WTC11 (cell line): ENCODE measurements around the gene PNMA8C. TPM values are rescaled to one million over a fixed set of nuclear protein-coding genes. Genes with fewer than 3 reads are reported as not detected.
A peak's percentile ranks its signal among the peaks of the same experiment; 100 is the strongest.

ENCODE experiments used
- ATAC-seq: fragments of 200-7000 bp; cut with Tn5 transposase; 2 replicates; pipeline ENCODE4 v1.10.0; 2021; ENCODE audit warnings: mild to moderate bottlenecking, moderate library complexity
- Bru-seq: library from RNA; stranded (reverse); fragments of 400-500 nt; gene quantifications from one replicate; lab custom pipeline; 2021; lab: Mats Ljungman, UMichigan
- CTCF ChIA-PET: fragments of 300-600 bp; sonication (Branson Sonifier 250); formaldehyde crosslinking; loops from one replicate; lab custom pipeline; 2021; ENCODE audit warnings: antibody characterized with exemption; lab: Charles Lee
- POLR2A ChIA-PET: fragments of 350-600 bp; sonication (Branson Sonifier 250); formaldehyde crosslinking; loops from one replicate; lab custom pipeline; 2021; ENCODE audit warnings: antibody characterized with exemption; lab: Charles Lee
- DNase-seq: peaks from one replicate; pipeline ENCODE4 v3.0.0; 2021; ENCODE audit warnings: low spot score
- H3K27ac Mint-ChIP-seq: 2 replicates; pipeline ENCODE4 v1.8.0; 2021; ENCODE audit warnings: mixed read lengths
- H3K27me3 Mint-ChIP-seq: 2 replicates; pipeline ENCODE4 v1.8.0; 2021; ENCODE audit warnings: low read depth, mild to moderate bottlenecking, moderate library complexity, mixed read lengths
- H3K36me3 Mint-ChIP-seq: 2 replicates; pipeline ENCODE4 v1.8.0; 2021; ENCODE audit warnings: mixed read lengths
- H3K4me1 Mint-ChIP-seq: 2 replicates; pipeline ENCODE4 v1.8.0; 2022; ENCODE audit warnings: mixed read lengths
- H3K4me3 Mint-ChIP-seq: 2 replicates; pipeline ENCODE4 v1.8.0; 2021; ENCODE audit warnings: mild to moderate bottlenecking, moderate library complexity, mixed read lengths
- H3K9me3 Mint-ChIP-seq: 2 replicates; pipeline ENCODE4 v1.8.0; 2021; ENCODE audit warnings: mixed read lengths
- CREM ChIP-seq: sonication (generic); formaldehyde crosslinking; IDR thresholded peaks from 2 replicates; pipeline ENCODE4 v1.8.1; 2022; ENCODE audit warnings: mild to moderate bottlenecking, missing genetic modification reagents, moderate library complexity
- EMX1 ChIP-seq: fragments of 250-450 bp; sonication (Bioruptor Pico); IDR thresholded peaks from 2 replicates; pipeline ENCODE4 v1.8.0; 2021; ENCODE audit warnings: mild to moderate bottlenecking
- HMGA2 ChIP-seq: fragments of 250-450 bp; sonication (Bioruptor Pico); IDR thresholded peaks from 2 replicates; pipeline ENCODE4 v1.4.0; 2021; ENCODE audit warnings: mild to moderate bottlenecking, moderate library complexity
- JUN ChIP-seq: sonication (generic); formaldehyde crosslinking; IDR thresholded peaks from 2 replicates; pipeline ENCODE4 v1.8.0; 2023; ENCODE audit warnings: mild to moderate bottlenecking, missing genetic modification reagents
- MXD4 ChIP-seq: fragments of 250-450 bp; sonication (Bioruptor Pico); IDR thresholded peaks from 2 replicates; pipeline ENCODE4 v1.8.0; 2021; ENCODE audit warnings: mild to moderate bottlenecking, moderate library complexity, borderline replicate concordance
- NFATC4 ChIP-seq: fragments of 250-450 bp; sonication (Bioruptor Pico); IDR thresholded peaks from 2 replicates; pipeline ENCODE4 v1.9.0; 2021; ENCODE audit warnings: mild to moderate bottlenecking
- NFYB ChIP-seq: sonication (generic); formaldehyde crosslinking; conservative IDR thresholded peaks from 2 replicates; pipeline ENCODE4 v1.8.0; 2022; ENCODE audit warnings: low read depth, missing genetic modification reagents
- PRRX2 ChIP-seq: fragments of 250-450 bp; sonication (Bioruptor Pico); IDR thresholded peaks from 2 replicates; pipeline ENCODE4 v1.8.0; 2021; ENCODE audit warnings: mild to moderate bottlenecking
- RORB ChIP-seq: fragments of 250-450 bp; sonication (Bioruptor Pico); IDR thresholded peaks from 2 replicates; pipeline ENCODE4 v1.9.0; 2021; ENCODE audit warnings: mild to moderate bottlenecking
- TCF7 ChIP-seq: sonication (generic); formaldehyde crosslinking; IDR thresholded peaks from 2 replicates; pipeline ENCODE4 v1.8.0; 2022; ENCODE audit warnings: mild to moderate bottlenecking, low read depth, missing genetic modification reagents, moderate library complexity
- ZBTB21 ChIP-seq: sonication (generic); formaldehyde crosslinking; IDR thresholded peaks from 2 replicates; pipeline ENCODE4 v1.8.1; 2023; ENCODE audit warnings: mild to moderate bottlenecking, missing genetic modification reagents, borderline replicate concordance
- ZNF138 ChIP-seq: sonication (generic); formaldehyde crosslinking; conservative IDR thresholded peaks from 2 replicates; pipeline ENCODE4 v1.8.1; 2022; ENCODE audit warnings: mild to moderate bottlenecking, moderate library complexity, missing genetic modification reagents
- ZNF263 ChIP-seq: sonication (generic); formaldehyde crosslinking; IDR thresholded peaks from 2 replicates; pipeline ENCODE4 v1.8.1; 2022; ENCODE audit warnings: low read depth, mild to moderate bottlenecking, moderate library complexity, missing genetic modification reagents
- ZNF396 ChIP-seq: fragments of 250-450 bp; sonication (Bioruptor Pico); IDR thresholded peaks from 2 replicates; pipeline ENCODE4 v1.8.0; 2021; ENCODE audit warnings: mild to moderate bottlenecking, moderate library complexity, borderline replicate concordance
- ZNF416 ChIP-seq: fragments of 250-450 bp; sonication (Bioruptor Pico); IDR thresholded peaks from 2 replicates; pipeline ENCODE4 v1.9.0; 2021; ENCODE audit warnings: mild to moderate bottlenecking, inconsistent platforms
- long read RNA-seq, 3 experiments: library from RNA in 1 of 3; library from capped mRNA in 1 of 3; library from polyadenylated mRNA in 1 of 3; unstranded in 2 of 3; stranded (forward) in 1 of 3; transcript quantifications; one replicate each; pipeline ENCODE4 v2.0.0, GENCODE V29; 2021
- total RNA-seq: library from RNA; stranded (reverse); gene quantifications from 3 replicates; pipeline ENCODE4 v1.2.3, GENCODE V29; 2021
- TF ChIP-seq, protein P1 (sequence below): sonication (generic); formaldehyde crosslinking; IDR thresholded peaks from 2 replicates; pipeline ENCODE4 v1.8.0; 2022; ENCODE audit warnings: mild to moderate bottlenecking, missing genetic modification reagents
- TF ChIP-seq, protein P2 (sequence below): sonication (generic); formaldehyde crosslinking; conservative IDR thresholded peaks from 2 replicates; pipeline ENCODE4 v1.8.1; 2022; ENCODE audit warnings: mild to moderate bottlenecking, missing genetic modification reagents
- TF ChIP-seq, protein P3 (sequence below): sonication (generic); formaldehyde crosslinking; IDR thresholded peaks from 2 replicates; pipeline ENCODE4 v1.8.1; 2022; ENCODE audit warnings: low read depth, missing genetic modification reagents, borderline replicate concordance
- TF ChIP-seq, protein P4 (sequence below): sonication (generic); formaldehyde crosslinking; IDR thresholded peaks from 2 replicates; pipeline ENCODE4 v1.8.1; 2023; ENCODE audit warnings: mild to moderate bottlenecking, moderate library complexity, missing genetic modification reagents
- TF ChIP-seq, protein P5 (sequence below): fragments of 250-450 bp; sonication (Bioruptor Pico); IDR thresholded peaks from 2 replicates; pipeline ENCODE4 v1.9.0; 2021; ENCODE audit warnings: mild to moderate bottlenecking, borderline replicate concordance
- TF ChIP-seq, protein P6 (sequence below): fragments of 250-450 bp; sonication (Bioruptor Pico); IDR thresholded peaks from 2 replicates; pipeline ENCODE4 v1.9.0; 2021; ENCODE audit warnings: mild to moderate bottlenecking

The PNMA8C gene
- total RNA-seq = 1.2 to 2.0 TPM (median 2.0 TPM) in 3 replicates
- percentile 56 among the genes with signal in this experiment for Bru-seq, nascent RNA
- long read RNA-seq, experiment 1, full-length matches to known transcripts = 2 of 3 reads
- long read RNA-seq, experiment 1, partial matches to known transcripts = 0 of 3 reads
- long read RNA-seq, experiment 1, other reads (novel, unspliced or antisense) = 1 of 3 reads
- long read RNA-seq, experiment 2, full-length matches to known transcripts = 1 of 1 reads
- long read RNA-seq, experiment 2, partial matches to known transcripts = 0 of 1 reads
- long read RNA-seq, experiment 2, other reads (novel, unspliced or antisense) = 0 of 1 reads
- long read RNA-seq, experiment 3 = 0 reads

DNA sequence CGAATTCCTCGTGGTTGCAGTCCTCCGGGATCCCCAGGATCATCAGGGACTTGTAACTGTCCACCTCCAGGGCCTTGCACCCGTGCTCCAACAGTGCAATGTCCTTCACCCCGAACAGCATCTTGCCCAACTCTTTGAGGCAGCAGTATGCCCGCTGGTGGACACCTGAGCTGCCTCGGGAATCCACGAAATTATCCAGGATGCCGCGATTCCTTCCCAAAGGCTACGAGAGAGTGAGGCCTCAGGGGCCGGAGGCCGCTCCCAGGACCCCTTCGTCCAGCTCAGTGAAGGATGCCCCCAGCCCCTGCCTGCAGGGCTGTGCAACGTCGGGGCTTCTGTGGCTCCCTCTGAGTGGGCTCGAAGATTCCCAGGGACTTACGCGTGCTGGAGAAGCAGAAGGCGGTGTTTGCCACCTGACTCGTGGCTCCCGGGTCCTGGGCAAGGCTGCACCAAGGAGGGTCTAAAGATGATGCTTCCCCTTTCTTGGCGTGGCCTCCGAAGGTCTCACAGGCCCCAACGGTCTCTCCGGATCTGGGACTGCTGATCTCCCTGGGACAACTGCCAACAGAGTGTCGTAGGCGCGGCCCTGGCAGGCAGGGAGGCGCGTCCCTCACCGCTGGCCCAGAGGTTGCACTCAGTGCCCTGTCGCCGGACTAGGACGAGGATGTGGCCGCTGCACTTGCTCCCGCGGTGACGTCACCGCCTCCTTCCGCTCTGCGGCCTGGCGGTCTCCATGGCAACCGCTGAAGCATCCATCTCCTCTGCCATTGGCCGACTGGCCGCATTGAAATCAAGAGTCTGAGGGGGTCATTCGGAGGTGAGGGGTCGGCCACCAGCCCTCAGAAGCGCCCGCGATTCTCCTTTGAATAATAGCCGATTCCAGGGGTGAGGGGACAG is at the start of gene PNMA8C:
Gene PNMA8C (minus strand): TSS at position 698 of the 897 bp plus-strand sequence. CDS start 577 bp downstream, at position 121.
- Mint-ChIP-seq H3K9me3 (no peaks in the 10 kb centered on the region), H3K27ac (no peak within 1 kb of the TSS), H3K36me3 (no peaks in the 10 kb centered on the region), H3K27me3 (peaks cover 52% of the 10 kb centered on the region), H3K4me3 (peak within 1 kb of the TSS; percentile 87), H3K4me1 (peaks cover 32% of the 10 kb centered on the region)
- POLR2A ChIA-PET = interaction anchor here (0.6 kb wide), 1 partner anchor 9 kb away, joined by 4 read pairs; no protein-coding TSS in a partner anchor
- DNase-seq (peak; percentile 93), ATAC-seq (peak; percentile 72)
- CTCF ChIA-PET = interaction anchor here (0.5 to 0.9 kb wide), 3 partner anchors 24 to 101 kb away, joined by 3 to 5 read pairs (median 3); no protein-coding TSS in a partner anchor
- TF ChIP-seq ZNF416 (CRISPR knock-in tag) = no peak
- TF ChIP-seq ZNF138 (CRISPR knock-in tag) = 0 out of 2 replicates have a peak, but pooled peaks have one; percentile 63
- TF ChIP-seq, protein P1, sequence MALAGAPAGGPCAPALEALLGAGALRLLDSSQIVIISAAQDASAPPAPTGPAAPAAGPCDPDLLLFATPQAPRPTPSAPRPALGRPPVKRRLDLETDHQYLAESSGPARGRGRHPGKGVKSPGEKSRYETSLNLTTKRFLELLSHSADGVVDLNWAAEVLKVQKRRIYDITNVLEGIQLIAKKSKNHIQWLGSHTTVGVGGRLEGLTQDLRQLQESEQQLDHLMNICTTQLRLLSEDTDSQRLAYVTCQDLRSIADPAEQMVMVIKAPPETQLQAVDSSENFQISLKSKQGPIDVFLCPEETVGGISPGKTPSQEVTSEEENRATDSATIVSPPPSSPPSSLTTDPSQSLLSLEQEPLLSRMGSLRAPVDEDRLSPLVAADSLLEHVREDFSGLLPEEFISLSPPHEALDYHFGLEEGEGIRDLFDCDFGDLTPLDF (CRISPR knock-in tag) = no peak
- TF ChIP-seq, protein P2, sequence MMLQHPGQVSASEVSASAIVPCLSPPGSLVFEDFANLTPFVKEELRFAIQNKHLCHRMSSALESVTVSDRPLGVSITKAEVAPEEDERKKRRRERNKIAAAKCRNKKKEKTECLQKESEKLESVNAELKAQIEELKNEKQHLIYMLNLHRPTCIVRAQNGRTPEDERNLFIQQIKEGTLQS (CRISPR knock-in tag) = peak; percentile 72; the same call in 1 of the 2 replicates
- TF ChIP-seq ZNF263 = no peak
- TF ChIP-seq, protein P3, sequence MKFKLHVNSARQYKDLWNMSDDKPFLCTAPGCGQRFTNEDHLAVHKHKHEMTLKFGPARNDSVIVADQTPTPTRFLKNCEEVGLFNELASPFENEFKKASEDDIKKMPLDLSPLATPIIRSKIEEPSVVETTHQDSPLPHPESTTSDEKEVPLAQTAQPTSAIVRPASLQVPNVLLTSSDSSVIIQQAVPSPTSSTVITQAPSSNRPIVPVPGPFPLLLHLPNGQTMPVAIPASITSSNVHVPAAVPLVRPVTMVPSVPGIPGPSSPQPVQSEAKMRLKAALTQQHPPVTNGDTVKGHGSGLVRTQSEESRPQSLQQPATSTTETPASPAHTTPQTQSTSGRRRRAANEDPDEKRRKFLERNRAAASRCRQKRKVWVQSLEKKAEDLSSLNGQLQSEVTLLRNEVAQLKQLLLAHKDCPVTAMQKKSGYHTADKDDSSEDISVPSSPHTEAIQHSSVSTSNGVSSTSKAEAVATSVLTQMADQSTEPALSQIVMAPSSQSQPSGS = no peak
- TF ChIP-seq JUN = no peak
- no peak for TF ChIP-seq PRRX2
- peak; percentile 53; the same call in 1 of the 2 replicates for TF ChIP-seq CREM
- TF ChIP-seq ZBTB21 (CRISPR knock-in tag) = peak; percentile 95

DNA sequence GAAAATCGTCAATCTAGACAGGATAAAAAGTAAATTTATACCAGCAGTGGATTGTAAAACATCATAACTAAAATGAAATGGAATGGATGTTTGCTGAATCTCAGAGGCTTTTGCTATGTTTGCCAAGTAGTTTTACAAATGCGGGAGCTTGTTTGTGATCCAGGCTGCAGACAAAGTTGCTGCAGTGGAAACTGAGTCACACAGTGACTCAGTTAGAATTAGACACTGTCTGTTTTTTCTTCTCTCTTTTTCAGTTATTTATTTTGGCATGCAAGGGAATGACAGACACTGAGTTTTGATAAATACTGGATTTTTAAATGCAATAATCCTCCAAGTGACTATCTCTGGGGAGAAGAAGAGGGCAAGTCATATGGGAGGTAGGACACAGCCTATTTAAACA is 47.2 kb upstream of the PNMA8C start:
- POLR2A ChIA-PET = no interaction called here
- ATAC-seq = no peak
- Mint-ChIP-seq H3K4me1 (peaks cover 19% of the 10 kb centered on the region), H3K9me3 (no peaks in the 10 kb centered on the region), H3K4me3 (no peak overlapping the region), H3K36me3 (no peaks in the 10 kb centered on the region), H3K27me3 (peaks cover 21% of the 10 kb centered on the region), H3K27ac (no peak overlapping the region)
- DNase-seq = no peak
- CTCF ChIA-PET = interaction anchor here (0.7 kb wide), 1 partner anchor 406 kb away, joined by 4 read pairs; no protein-coding TSS in a partner anchor
- TF ChIP-seq HMGA2 = no peak
- TF ChIP-seq, protein P4, sequence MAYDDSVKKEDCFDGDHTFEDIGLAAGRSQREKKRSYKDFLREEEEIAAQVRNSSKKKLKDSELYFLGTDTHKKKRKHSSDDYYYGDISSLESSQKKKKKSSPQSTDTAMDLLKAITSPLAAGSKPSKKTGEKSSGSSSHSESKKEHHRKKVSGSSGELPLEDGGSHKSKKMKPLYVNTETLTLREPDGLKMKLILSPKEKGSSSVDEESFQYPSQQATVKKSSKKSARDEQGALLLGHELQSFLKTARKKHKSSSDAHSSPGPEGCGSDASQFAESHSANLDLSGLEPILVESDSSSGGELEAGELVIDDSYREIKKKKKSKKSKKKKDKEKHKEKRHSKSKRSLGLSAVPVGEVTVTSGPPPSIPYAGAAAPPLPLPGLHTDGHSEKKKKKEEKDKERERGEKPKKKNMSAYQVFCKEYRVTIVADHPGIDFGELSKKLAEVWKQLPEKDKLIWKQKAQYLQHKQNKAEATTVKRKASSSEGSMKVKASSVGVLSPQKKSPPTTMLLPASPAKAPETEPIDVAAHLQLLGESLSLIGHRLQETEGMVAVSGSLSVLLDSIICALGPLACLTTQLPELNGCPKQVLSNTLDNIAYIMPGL (CRISPR knock-in tag) = no peak
- TF ChIP-seq PRRX2 = no peak
- TF ChIP-seq MXD4 (CRISPR knock-in tag) = no peak
- TF ChIP-seq EMX1 (CRISPR knock-in tag) = no peak
- TF ChIP-seq NFYB = no peak
- TF ChIP-seq RORB (CRISPR knock-in tag) = no peak
- TF ChIP-seq, protein P5, sequence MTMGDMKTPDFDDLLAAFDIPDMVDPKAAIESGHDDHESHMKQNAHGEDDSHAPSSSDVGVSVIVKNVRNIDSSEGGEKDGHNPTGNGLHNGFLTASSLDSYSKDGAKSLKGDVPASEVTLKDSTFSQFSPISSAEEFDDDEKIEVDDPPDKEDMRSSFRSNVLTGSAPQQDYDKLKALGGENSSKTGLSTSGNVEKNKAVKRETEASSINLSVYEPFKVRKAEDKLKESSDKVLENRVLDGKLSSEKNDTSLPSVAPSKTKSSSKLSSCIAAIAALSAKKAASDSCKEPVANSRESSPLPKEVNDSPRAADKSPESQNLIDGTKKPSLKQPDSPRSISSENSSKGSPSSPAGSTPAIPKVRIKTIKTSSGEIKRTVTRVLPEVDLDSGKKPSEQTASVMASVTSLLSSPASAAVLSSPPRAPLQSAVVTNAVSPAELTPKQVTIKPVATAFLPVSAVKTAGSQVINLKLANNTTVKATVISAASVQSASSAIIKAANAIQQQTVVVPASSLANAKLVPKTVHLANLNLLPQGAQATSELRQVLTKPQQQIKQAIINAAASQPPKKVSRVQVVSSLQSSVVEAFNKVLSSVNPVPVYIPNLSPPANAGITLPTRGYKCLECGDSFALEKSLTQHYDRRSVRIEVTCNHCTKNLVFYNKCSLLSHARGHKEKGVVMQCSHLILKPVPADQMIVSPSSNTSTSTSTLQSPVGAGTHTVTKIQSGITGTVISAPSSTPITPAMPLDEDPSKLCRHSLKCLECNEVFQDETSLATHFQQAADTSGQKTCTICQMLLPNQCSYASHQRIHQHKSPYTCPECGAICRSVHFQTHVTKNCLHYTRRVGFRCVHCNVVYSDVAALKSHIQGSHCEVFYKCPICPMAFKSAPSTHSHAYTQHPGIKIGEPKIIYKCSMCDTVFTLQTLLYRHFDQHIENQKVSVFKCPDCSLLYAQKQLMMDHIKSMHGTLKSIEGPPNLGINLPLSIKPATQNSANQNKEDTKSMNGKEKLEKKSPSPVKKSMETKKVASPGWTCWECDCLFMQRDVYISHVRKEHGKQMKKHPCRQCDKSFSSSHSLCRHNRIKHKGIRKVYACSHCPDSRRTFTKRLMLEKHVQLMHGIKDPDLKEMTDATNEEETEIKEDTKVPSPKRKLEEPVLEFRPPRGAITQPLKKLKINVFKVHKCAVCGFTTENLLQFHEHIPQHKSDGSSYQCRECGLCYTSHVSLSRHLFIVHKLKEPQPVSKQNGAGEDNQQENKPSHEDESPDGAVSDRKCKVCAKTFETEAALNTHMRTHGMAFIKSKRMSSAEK (CRISPR knock-in tag) = no peak
- no peak for TF ChIP-seq TCF7 (CRISPR knock-in tag)
- no peak for TF ChIP-seq ZNF396 (CRISPR knock-in tag)
- no peak for TF ChIP-seq NFATC4
- TF ChIP-seq, protein P6, sequence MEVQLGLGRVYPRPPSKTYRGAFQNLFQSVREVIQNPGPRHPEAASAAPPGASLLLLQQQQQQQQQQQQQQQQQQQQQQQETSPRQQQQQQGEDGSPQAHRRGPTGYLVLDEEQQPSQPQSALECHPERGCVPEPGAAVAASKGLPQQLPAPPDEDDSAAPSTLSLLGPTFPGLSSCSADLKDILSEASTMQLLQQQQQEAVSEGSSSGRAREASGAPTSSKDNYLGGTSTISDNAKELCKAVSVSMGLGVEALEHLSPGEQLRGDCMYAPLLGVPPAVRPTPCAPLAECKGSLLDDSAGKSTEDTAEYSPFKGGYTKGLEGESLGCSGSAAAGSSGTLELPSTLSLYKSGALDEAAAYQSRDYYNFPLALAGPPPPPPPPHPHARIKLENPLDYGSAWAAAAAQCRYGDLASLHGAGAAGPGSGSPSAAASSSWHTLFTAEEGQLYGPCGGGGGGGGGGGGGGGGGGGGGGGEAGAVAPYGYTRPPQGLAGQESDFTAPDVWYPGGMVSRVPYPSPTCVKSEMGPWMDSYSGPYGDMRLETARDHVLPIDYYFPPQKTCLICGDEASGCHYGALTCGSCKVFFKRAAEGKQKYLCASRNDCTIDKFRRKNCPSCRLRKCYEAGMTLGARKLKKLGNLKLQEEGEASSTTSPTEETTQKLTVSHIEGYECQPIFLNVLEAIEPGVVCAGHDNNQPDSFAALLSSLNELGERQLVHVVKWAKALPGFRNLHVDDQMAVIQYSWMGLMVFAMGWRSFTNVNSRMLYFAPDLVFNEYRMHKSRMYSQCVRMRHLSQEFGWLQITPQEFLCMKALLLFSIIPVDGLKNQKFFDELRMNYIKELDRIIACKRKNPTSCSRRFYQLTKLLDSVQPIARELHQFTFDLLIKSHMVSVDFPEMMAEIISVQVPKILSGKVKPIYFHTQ (CRISPR knock-in tag) = no peak
